ENCODE data around the gene ZNF574.

ZNF574 gene

DNA sequence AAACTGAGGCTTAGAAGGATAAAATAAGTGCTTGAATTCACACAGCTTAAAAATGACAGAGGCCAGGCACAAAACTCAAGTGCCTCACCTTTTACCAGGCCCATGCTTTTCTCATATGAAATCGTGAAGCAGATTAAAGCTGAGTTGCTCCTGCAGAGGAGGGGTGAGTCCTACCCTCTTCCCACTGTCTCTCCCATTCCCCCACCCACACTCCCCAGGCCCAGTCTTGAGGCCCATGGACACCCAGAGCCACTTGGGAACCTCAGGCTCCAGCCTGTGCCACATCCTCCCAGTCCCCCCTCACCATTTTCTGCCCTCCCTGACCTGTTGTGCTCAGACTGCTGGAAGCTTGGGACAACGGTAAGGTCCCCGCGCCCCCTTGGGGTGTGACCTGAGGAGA lies 17.5 kb downstream of the ZNF574 start:
- no peak for TF ChIP-seq EZH2phosphoT487 (IDR thresholded peaks at IDR 0.05; ENCODE audit: borderline replicate concordance, low read length)
- TF ChIP-seq, protein P1, sequence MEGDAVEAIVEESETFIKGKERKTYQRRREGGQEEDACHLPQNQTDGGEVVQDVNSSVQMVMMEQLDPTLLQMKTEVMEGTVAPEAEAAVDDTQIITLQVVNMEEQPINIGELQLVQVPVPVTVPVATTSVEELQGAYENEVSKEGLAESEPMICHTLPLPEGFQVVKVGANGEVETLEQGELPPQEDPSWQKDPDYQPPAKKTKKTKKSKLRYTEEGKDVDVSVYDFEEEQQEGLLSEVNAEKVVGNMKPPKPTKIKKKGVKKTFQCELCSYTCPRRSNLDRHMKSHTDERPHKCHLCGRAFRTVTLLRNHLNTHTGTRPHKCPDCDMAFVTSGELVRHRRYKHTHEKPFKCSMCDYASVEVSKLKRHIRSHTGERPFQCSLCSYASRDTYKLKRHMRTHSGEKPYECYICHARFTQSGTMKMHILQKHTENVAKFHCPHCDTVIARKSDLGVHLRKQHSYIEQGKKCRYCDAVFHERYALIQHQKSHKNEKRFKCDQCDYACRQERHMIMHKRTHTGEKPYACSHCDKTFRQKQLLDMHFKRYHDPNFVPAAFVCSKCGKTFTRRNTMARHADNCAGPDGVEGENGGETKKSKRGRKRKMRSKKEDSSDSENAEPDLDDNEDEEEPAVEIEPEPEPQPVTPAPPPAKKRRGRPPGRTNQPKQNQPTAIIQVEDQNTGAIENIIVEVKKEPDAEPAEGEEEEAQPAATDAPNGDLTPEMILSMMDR (IDR thresholded peaks at IDR 0.05; ENCODE audit: low read depth, low read length, poor library complexity, severe bottlenecking), result no peak
- Histone ChIP-seq H3K27me3 (ENCODE audit: control insufficient read depth, low read length) (no peaks in the 10 kb centered on the region), H3K9me2 (replicated peaks; ENCODE audit: control insufficient read depth, low read length) (no peaks in the 10 kb centered on the region), H3F3A (ENCODE audit: control insufficient read depth, insufficient read depth) (peaks cover 19% of the 10 kb centered on the region), H3K9me3 (ENCODE audit: control insufficient read depth, insufficient read depth, low read length) (no peaks in the 10 kb centered on the region), H4K20me1 (ENCODE audit: control insufficient read depth, insufficient read depth, low read depth, low read length) (no peaks in the 10 kb centered on the region; the same call in 1 of the 2 replicates), H3K4me2 (ENCODE audit: low read length) (no peak overlapping the region), H3K4me1 (ENCODE audit: control insufficient read depth, low read length) (peaks cover 32% of the 10 kb centered on the region), H3K36me3 (ENCODE audit: control insufficient read depth, low read length) (peaks cover 68% of the 10 kb centered on the region), H3K79me2 (ENCODE audit: control insufficient read depth, low read length) (no peaks in the 10 kb centered on the region), H3K27ac (ENCODE audit: low read depth, low read length) (no peak overlapping the region), H3K4me3 (ENCODE audit: low read length) (no peak overlapping the region)

DNA sequence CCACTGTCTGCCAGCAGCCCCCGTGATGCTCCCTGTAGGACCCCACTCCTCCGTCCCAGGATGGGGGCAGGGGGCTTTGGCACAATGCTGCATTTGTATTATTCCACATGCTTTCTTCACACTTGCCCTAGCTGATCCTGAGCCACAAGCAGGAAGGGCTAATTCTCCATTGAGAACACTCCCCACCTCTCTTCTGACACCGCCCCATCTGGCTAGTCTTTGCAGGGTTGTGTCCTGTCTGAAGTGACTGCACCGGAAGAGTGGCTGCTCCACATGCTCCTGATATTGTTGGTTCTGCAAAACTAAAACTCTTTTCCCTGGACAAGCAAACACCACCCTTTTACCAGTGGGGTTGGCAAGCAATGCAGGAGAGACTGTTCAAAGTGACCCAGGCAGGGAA lies 18.0 kb downstream of the ZNF574 start:
- H3K9me3 ChIP-seq (ENCODE audit: control insufficient read depth, insufficient read depth, low read length), result no peaks in the 10 kb centered on the region
- no peaks in the 10 kb centered on the region; the same call in 1 of the 2 replicates for H4K20me1 ChIP-seq (ENCODE audit: control insufficient read depth, insufficient read depth, low read depth, low read length)
- peaks cover 28% of the 10 kb centered on the region for H3K4me1 ChIP-seq (ENCODE audit: control insufficient read depth, low read length)
- no peak overlapping the region for H3K4me2 ChIP-seq (ENCODE audit: low read length)
- H3K79me2 ChIP-seq (ENCODE audit: control insufficient read depth, low read length), result no peaks in the 10 kb centered on the region
- peaks cover 18% of the 10 kb centered on the region for H3F3A ChIP-seq (ENCODE audit: control insufficient read depth, insufficient read depth)
- H3K9me2 ChIP-seq (replicated peaks; ENCODE audit: control insufficient read depth, low read length), result no peaks in the 10 kb centered on the region
- H3K27me3 ChIP-seq (ENCODE audit: control insufficient read depth, low read length), result no peaks in the 10 kb centered on the region
- no peak overlapping the region for H3K4me3 ChIP-seq (ENCODE audit: low read length)
- H3K27ac ChIP-seq (ENCODE audit: low read depth, low read length), result no peak overlapping the region
- TF ChIP-seq, protein P1 (IDR thresholded peaks at IDR 0.05; ENCODE audit: low read depth, low read length, poor library complexity, severe bottlenecking), result no peak
- TF ChIP-seq EZH2phosphoT487 (IDR thresholded peaks at IDR 0.05; ENCODE audit: borderline replicate concordance, low read length), result no peak
- H3K36me3 ChIP-seq (ENCODE audit: control insufficient read depth, low read length), result peaks cover 72% of the 10 kb centered on the region

DNA sequence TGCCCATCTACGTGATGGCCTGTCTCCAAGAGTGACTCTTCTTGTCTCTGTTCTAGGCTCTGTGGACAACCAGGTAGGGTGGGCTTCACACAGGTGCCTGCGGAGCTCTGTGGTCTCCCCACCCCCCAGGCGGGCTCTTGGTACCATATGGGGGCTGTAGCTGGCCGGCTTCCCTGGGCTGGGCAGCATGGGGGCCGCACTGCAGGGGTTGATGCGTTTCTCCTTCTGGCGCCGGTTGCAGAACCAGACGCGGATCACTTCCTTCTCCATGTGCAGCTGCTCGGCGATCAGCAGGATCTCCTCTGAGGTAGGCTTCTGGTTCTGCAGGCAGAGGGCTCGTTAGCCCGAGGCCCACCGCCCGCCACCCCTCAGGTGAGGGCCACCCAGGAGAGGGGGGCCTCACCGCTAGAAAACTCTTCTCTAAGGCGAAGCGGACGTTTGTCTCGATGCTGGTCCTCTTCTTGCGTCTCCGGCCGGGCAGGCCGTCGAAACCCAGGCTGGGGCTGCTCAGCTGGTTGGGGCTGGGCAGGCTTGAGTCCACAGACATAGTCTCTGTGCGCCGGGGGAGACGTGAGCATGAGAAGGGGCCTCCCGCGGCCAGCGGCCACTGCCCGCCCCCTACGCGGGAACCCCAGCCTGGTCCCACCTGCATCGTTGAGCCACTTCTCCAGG lies 19.3 kb downstream of the ZNF574 start:
- Histone ChIP-seq H3K4me2 (ENCODE audit: low read length) (no peak overlapping the region), H3F3A (ENCODE audit: control insufficient read depth, insufficient read depth) (peaks cover 9% of the 10 kb centered on the region; the same call in 1 of the 2 replicates), H3K79me2 (ENCODE audit: control insufficient read depth, low read length) (no peaks in the 10 kb centered on the region), H3K9me3 (ENCODE audit: control insufficient read depth, insufficient read depth, low read length) (no peaks in the 10 kb centered on the region), H3K9me2 (replicated peaks; ENCODE audit: control insufficient read depth, low read length) (no peaks in the 10 kb centered on the region), H3K4me1 (ENCODE audit: control insufficient read depth, low read length) (peaks cover 15% of the 10 kb centered on the region), H4K20me1 (ENCODE audit: control insufficient read depth, insufficient read depth, low read depth, low read length) (no peaks in the 10 kb centered on the region), H3K36me3 (ENCODE audit: control insufficient read depth, low read length) (peaks cover 83% of the 10 kb centered on the region), H3K4me3 (ENCODE audit: low read length) (no peak overlapping the region), H3K27me3 (ENCODE audit: control insufficient read depth, low read length) (no peaks in the 10 kb centered on the region), H3K27ac (ENCODE audit: low read depth, low read length) (no peak overlapping the region)
- TF ChIP-seq, protein P1 (IDR thresholded peaks at IDR 0.05; ENCODE audit: low read depth, low read length, poor library complexity, severe bottlenecking), result no peak
- TF ChIP-seq EZH2phosphoT487 (IDR thresholded peaks at IDR 0.05; ENCODE audit: borderline replicate concordance, low read length), result no peak

All from DOHH2 (cell line).